H1 (cell line): ENCODE measurements around the gene PTPN1. TPM values are rescaled to one million over a fixed set of nuclear protein-coding genes. Genes with fewer than 3 reads are reported as not detected.

Experiments used
- RFX5 ChIP-seq: IDR thresholded peaks from 2 replicates; pipeline ENCODE4 v1.6.1; 2011; ENCODE audit warnings: low read depth, low read length, improper control_type of control experiment, borderline replicate concordance
- RNF2 ChIP-seq: fragments of 200-900, 300-1000 bp; sonication (generic); IDR thresholded peaks from 2 replicates; pipeline ENCODE4 v1.7.1; 2016; ENCODE audit warnings: borderline replicate concordance, low read depth, mild to moderate bottlenecking, antibody characterized with exemption, low read length; ENCODE audit not compliant: poor library complexity, severe bottlenecking; ENCODE audit errors: missing control alignments
- SP2 ChIP-seq: IDR thresholded peaks from 2 replicates; pipeline ENCODE4 v1.6.1; 2012; ENCODE audit warnings: mild to moderate bottlenecking, low read length, inconsistent platforms
- polyA plus RNA-seq, 7 experiments: library from polyadenylated mRNA; depleted of rRNA in 3 of 7; stranded (reverse) in 5 of 7; unstranded in 2 of 7; fragments of >200 nt in 5 of 7; fragments of 200-250 nt in 2 of 7; gene quantifications; 1 replicate in 5 of 7; 2 replicates in 1 of 7; 4 replicates in 1 of 7; pipeline versions ENCODE4 v1.2.1 to v1.2.3, GENCODE V29; 2011 to 2013; ENCODE audit warnings: missing spikeins in 2 of 7, mixed read lengths in 2 of 7
- total RNA-seq: library from RNA; stranded (reverse); fragmentation: NEBNext Ultra II Directional; extraction: Animal tissue kit (Norgen Biotek cat#: 25700); gene quantifications from 2 replicates; pipeline ENCODE4 v1.2.1, GENCODE V29; 2021

Gene PTPN1
- total and polyA plus RNA-seq, 2 of the 8 experiments (the other 6 are each of a cell fraction or from before 2014, with no cell fraction given) = 18.6 to 32.1 TPM

DNA sequence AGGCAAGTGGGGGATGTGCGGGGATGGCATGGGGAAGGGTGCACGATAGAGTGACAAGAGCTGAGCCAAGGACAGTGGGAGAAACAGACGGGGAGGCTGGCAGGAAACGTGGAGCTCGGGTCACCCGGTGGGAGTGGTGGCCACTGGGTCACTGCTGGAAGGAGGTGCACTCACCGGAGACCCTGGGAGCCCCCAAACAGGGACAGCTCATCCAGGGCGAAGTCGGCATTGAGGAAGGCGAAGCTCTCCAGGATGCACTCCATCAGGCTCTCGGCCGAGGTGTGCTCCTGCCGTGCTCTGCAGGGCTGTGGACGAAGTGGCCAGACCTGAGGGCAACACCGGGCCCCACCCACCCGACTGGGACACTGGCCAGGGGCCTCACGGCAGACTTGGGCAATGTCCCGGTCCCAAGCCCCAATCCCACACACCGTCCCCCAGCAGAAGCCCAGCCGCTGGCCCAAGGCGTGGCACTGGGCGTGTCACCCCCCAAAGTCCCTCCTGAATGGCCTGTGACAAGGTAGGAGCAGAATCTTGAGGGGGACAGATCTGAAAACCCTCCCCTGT is 87.3 kb downstream of the PTPN1 start (continued):
- TF ChIP-seq RNF2 = no peak
- no peak for TF ChIP-seq SP2
- no peak for TF ChIP-seq RFX5
